IMR-90 (cell line): ENCODE data around the gene UNK. TPM values are rescaled to one million over a fixed set of nuclear protein-coding genes. Genes with fewer than 3 reads are reported as not detected.

ENCODE experiments used
- ATAC-seq: fragments of 200-7000 bp; cut with Tn5 transposase; 2 replicates; pipeline ENCODE4 v1.9.1; 2020; ENCODE audit warnings: low read depth, mild to moderate bottlenecking, moderate library complexity
- BruUV-seq: library from RNA; stranded (reverse); fragments of 400-500 nt; replicated peaks from 2 replicates; lab custom pipeline; 2021; lab: Mats Ljungman, UMichigan
- CTCF ChIA-PET: fragments of 300-600 bp; formaldehyde crosslinking; extraction: SDS; loops from one replicate; lab custom pipeline; 2021; ENCODE audit warnings: antibody characterized with exemption; lab: Yijun Ruan, JAX
- POLR2A ChIA-PET: fragments of 300-600 bp; sonication (Branson Sonifier 250); formaldehyde crosslinking; loops from one replicate; lab custom pipeline; 2022; ENCODE audit warnings: antibody characterized with exemption; ENCODE audit not compliant: unreplicated experiment; lab: Charles Lee
- DNase-seq: peaks from one replicate; pipeline ENCODE4 v3.0.0; 2013
- H2AFZ ChIP-seq: replicated peaks from 2 replicates; pipeline ENCODE3; 2013; ENCODE audit warnings: low read length, mild to moderate bottlenecking; ENCODE audit not compliant: poor library complexity
- H2AK5ac ChIP-seq: 2 replicates; pipeline ENCODE4 v1.6.1; 2013; ENCODE audit warnings: low read depth, low read length, inconsistent platforms
- H2AK9ac ChIP-seq: replicated peaks from 2 replicates; pipeline ENCODE3; 2013; ENCODE audit warnings: mild to moderate bottlenecking, low read depth, low read length, moderate library complexity; ENCODE audit not compliant: poor library complexity
- H2BK120ac ChIP-seq: 2 replicates; pipeline ENCODE4 v1.6.1; 2013; ENCODE audit warnings: low read depth, low read length, inconsistent platforms
- H2BK15ac ChIP-seq: 3 replicates; pipeline ENCODE4 v1.6.1; 2013; ENCODE audit warnings: low read depth, low read length, inconsistent platforms
- H2BK20ac ChIP-seq: 2 replicates; pipeline ENCODE4 v1.6.1; 2013; ENCODE audit warnings: low read depth, mild to moderate bottlenecking, inconsistent platforms, low read length, moderate library complexity
- H2BK5ac ChIP-seq: 2 replicates; pipeline ENCODE4 v1.6.1; 2013; ENCODE audit warnings: mild to moderate bottlenecking, low read depth, low read length, inconsistent platforms; ENCODE audit not compliant: poor library complexity, severe bottlenecking
- H3K14ac ChIP-seq: replicated peaks from 2 replicates; pipeline ENCODE4 v1.6.1; 2013; ENCODE audit warnings: low read depth, low read length, inconsistent platforms
- H3K18ac ChIP-seq: 2 replicates; pipeline ENCODE4 v1.6.1; 2013; ENCODE audit warnings: low read depth, low read length, control low read depth
- H3K23ac ChIP-seq: 2 replicates; pipeline ENCODE4 v1.6.1; 2013; ENCODE audit warnings: low read depth, low read length, inconsistent platforms
- H3K27ac ChIP-seq: 2 replicates; pipeline ENCODE4 v1.5.1; 2013; ENCODE audit warnings: mild to moderate bottlenecking, control low read depth, low read length; ENCODE audit not compliant: insufficient read depth
- H3K27me3 ChIP-seq: 2 replicates; pipeline ENCODE4 v1.6.1; 2013; ENCODE audit warnings: low read length; ENCODE audit not compliant: control insufficient read depth, insufficient read depth
- H3K36me3 ChIP-seq: 2 replicates; pipeline ENCODE4 v1.6.1; 2013; ENCODE audit warnings: low read length, mixed read lengths; ENCODE audit not compliant: control insufficient read depth, insufficient read depth
- H3K4ac ChIP-seq: 2 replicates; pipeline ENCODE4 v1.6.1; 2013; ENCODE audit warnings: low read depth, low read length, inconsistent platforms
- H3K4me1 ChIP-seq: 2 replicates; pipeline ENCODE4 v1.6.1; 2013; ENCODE audit warnings: low read length, mixed read lengths; ENCODE audit not compliant: control insufficient read depth, insufficient read depth
- H3K4me2 ChIP-seq: 2 replicates; pipeline ENCODE4 v1.6.1; 2013; ENCODE audit warnings: low read depth, mild to moderate bottlenecking, control low read depth, low read length, moderate library complexity
- H3K4me3 ChIP-seq: 2 replicates; pipeline ENCODE4 v1.5.1; 2013; ENCODE audit warnings: low read depth, mild to moderate bottlenecking, control low read depth, low read length, moderate library complexity; ENCODE audit not compliant: insufficient read depth
- H3K56ac ChIP-seq: 2 replicates; pipeline ENCODE4 v1.6.1; 2013; ENCODE audit warnings: low read length, inconsistent platforms; ENCODE audit not compliant: insufficient read depth; ENCODE audit errors: extremely low read depth
- H3K79me1 ChIP-seq, 2 experiments: 2 replicates each; pipeline ENCODE4 v1.6.1; 2013; ENCODE audit warnings: low read length in 2 of 2, inconsistent platforms in 1 of 2, low read depth in 1 of 2
- H3K9ac ChIP-seq: 2 replicates; pipeline ENCODE4 v1.6.1; 2013; ENCODE audit warnings: low read depth, low read length, control low read depth
- H3K9me1 ChIP-seq: 2 replicates; pipeline ENCODE4 v1.6.1; 2013; ENCODE audit warnings: low read length, inconsistent platforms; ENCODE audit not compliant: insufficient read depth
- H3K9me3 ChIP-seq: 2 replicates; pipeline ENCODE4 v1.6.1; 2013; ENCODE audit warnings: low read length; ENCODE audit not compliant: control insufficient read depth, insufficient read depth
- H4K20me1 ChIP-seq: 2 replicates; pipeline ENCODE4 v1.6.1; 2013; ENCODE audit warnings: low read length, inconsistent platforms; ENCODE audit not compliant: insufficient read depth
- H4K5ac ChIP-seq: 2 replicates; pipeline ENCODE4 v1.6.1; 2013; ENCODE audit warnings: mild to moderate bottlenecking, low read depth, low read length, control low read depth
- H4K8ac ChIP-seq, 2 experiments: 2 replicates each; pipeline ENCODE4 v1.6.1; 2013; ENCODE audit warnings: low read depth in 2 of 2, low read length in 2 of 2, control low read depth in 1 of 2, inconsistent platforms in 1 of 2
- H4K91ac ChIP-seq: 2 replicates; pipeline ENCODE4 v1.6.1; 2013; ENCODE audit warnings: low read depth, low read length, inconsistent platforms; ENCODE audit not compliant: insufficient read depth
- MAZ ChIP-seq: IDR thresholded peaks from 2 replicates; pipeline ENCODE4 v1.6.1; 2012; ENCODE audit warnings: low read depth, mild to moderate bottlenecking, low read length, improper control_type of control experiment, moderate library complexity, borderline replicate concordance
- RAD21 ChIP-seq: IDR thresholded peaks from 2 replicates; pipeline ENCODE4 v1.6.1; 2012; ENCODE audit warnings: low read length, improper control_type of control experiment
- SMC3 ChIP-seq: fragments of 150-350 bp; IDR thresholded peaks from 2 replicates; pipeline ENCODE4 v1.6.1; 2016; ENCODE audit warnings: low read depth, mild to moderate bottlenecking, antibody characterized with exemption, low read length, moderate library complexity
- WGBS, 2 experiments: methylation state at CpG; one replicate each; pipeline versions ENCODE4 v1.1.5 to v1.1.7; 2013; ENCODE audit warnings: missing lambda C conversion rate in 2 of 2; ENCODE audit not compliant: insufficient read length in 1 of 2; ENCODE audit errors: extremely low coverage in 2 of 2; 5-methylcytosine and 5-hydroxymethylcytosine counted together
- dilution Hi-C: fragments of 300-500 bp; cut with HindIII; formaldehyde crosslinking; loops from one replicate; pipeline ENCODE4 v1.14.3; 2018; ENCODE audit warnings: low sequenced_read_pairs; ENCODE audit not compliant: unreplicated experiment
- in situ Hi-C: fragments of 300-500 bp; cut with MboI; formaldehyde crosslinking; loops from 3 replicates; pipeline ENCODE4 v1.14.3; 2019; ENCODE audit warnings: low sequenced_read_pairs, inconsistent platforms, mixed read lengths
- intact Hi-C: fragments of 100-400 bp; cut with micrococcal nuclease; formaldehyde crosslinking; loops from 2 replicates; pipeline ENCODE4 v1.10.0; 2022
- polyA plus RNA-seq, 3 experiments: library from polyadenylated mRNA; depleted of rRNA; stranded (reverse); fragments of >200 nt; gene quantifications; 2 replicates each; pipeline ENCODE4 v1.2.3, GENCODE V29; 2012; ENCODE audit warnings: low replicate concordance in 1 of 3
- total RNA-seq: library from RNA; depleted of rRNA; stranded (reverse); fragments of >200 nt; gene quantifications from 2 replicates; pipeline ENCODE4 v1.2.3, GENCODE V29; 2012
- TF ChIP-seq, protein P1 (sequence below): fragments of 150-350 bp; IDR thresholded peaks from 2 replicates; pipeline ENCODE4 v1.6.1; 2016; ENCODE audit warnings: low read depth, mild to moderate bottlenecking, low read length, moderate library complexity, borderline replicate concordance

The UNK gene
- total and polyA plus RNA-seq, 2 of the 4 experiments (the other 2 are of a cell fraction) = 15.4 to 17.3 TPM

DNA sequence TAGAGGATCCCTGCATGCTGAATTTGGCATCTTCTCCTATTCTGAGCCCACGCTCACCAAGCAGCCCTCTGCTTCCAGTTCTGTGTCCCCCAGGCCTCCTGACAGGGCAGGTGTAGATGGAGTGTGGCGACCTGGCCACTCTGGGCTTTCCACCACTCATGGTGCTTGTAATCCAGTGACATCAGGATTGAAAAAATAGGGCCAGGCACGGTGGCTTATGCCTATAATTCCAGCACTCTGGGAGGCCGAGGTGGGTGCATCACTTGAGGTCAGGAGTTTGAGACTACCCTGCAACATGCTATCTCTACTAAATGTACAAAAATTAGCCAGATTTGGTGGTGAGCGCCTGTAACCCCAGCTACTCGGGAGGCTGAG, 29.4 kb downstream of the UNK start:
- Histone ChIP-seq H2AK9ac (no peak overlapping the region), H3K27me3 (no peaks in the 10 kb centered on the region), H3K56ac (no peak overlapping the region), H2BK5ac (no peak overlapping the region), H3K9me3 (no peaks in the 10 kb centered on the region), H3K27ac (no peak overlapping the region), H4K20me1 (peaks cover 12% of the 10 kb centered on the region; the same call in 1 of the 2 replicates), H3K9me1 (peaks cover 14% of the 10 kb centered on the region; the same call in 1 of the 2 replicates), H2BK120ac (no peak overlapping the region), H3K14ac (no peak overlapping the region), H3K23ac (no peak overlapping the region), H3K4me1 (peaks cover 7% of the 10 kb centered on the region), H4K5ac (no peak overlapping the region), H3K4me2 (no peak overlapping the region), H3K4me3 (no peak overlapping the region), H2BK20ac (no peak overlapping the region), H3K4ac (no peak overlapping the region), H3K18ac (no peak overlapping the region), H4K91ac (no peak overlapping the region), H2AK5ac (peak overlapping the region; percentile 6; the same call in 1 of the 2 replicates), H3K9ac (no peak overlapping the region), H2BK15ac (no peak overlapping the region), H4K8ac (no peak overlapping the region), H3K36me3 (peaks cover 65% of the 10 kb centered on the region), H2AFZ (no peak overlapping the region), H3K79me1 (peaks cover 5 to 32% of the 10 kb centered on the region in 2 experiments)
- in situ Hi-C loops = no loop called here
- ATAC-seq = no peak
- DNase-seq = no peak
- ChIA-PET CTCF (interaction anchor here (1.1 kb wide), 1 partner anchor 13 kb away, joined by 3 read pairs; no protein-coding TSS in a partner anchor), POLR2A (interaction anchor here (1.0 to 1.1 kb wide), 2 partner anchors 34 to 41 kb away, joined by 4 read pairs; partner anchors contain the start of gene WBP2)
- intact Hi-C loops = no loop called here
- dilution Hi-C loops = no loop called here
- TF ChIP-seq SMC3 (no peak), MAZ (no peak), RAD21 (no peak)
- TF ChIP-seq, protein P1, sequence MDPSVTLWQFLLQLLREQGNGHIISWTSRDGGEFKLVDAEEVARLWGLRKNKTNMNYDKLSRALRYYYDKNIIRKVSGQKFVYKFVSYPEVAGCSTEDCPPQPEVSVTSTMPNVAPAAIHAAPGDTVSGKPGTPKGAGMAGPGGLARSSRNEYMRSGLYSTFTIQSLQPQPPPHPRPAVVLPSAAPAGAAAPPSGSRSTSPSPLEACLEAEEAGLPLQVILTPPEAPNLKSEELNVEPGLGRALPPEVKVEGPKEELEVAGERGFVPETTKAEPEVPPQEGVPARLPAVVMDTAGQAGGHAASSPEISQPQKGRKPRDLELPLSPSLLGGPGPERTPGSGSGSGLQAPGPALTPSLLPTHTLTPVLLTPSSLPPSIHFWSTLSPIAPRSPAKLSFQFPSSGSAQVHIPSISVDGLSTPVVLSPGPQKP = no peak
- BruUV-seq = no TSS peak
- WGBS, 2 experiments = 100% methylated on average over 1 of the region's 6 CpGs; no CpG with 5 or more reads in 1 of the 2 experiments
